A549 (cell line): ENCODE measurements around the gene CHP2.

Source experiments
- JUN ChIP-seq, 2 experiments: fragments of >200 bp; sonication (Bioruptor Twin); formaldehyde crosslinking; IDR thresholded peaks; 2 replicates in 1 of 2; 3 replicates in 1 of 2; pipeline ENCODE4 v1.6.1; 2016 to 2017
- MAFK ChIP-seq: fragments of 450-650 bp; IDR thresholded peaks from 2 replicates; pipeline ENCODE4 v1.6.1; 2014; ENCODE audit not compliant: partially characterized antibody
- RFX5 ChIP-seq: fragments of 450-650 bp; IDR thresholded peaks from 2 replicates; pipeline ENCODE4 v1.7.1; 2014; ENCODE audit warnings: antibody characterized with exemption, mild to moderate bottlenecking, moderate library complexity
- TF ChIP-seq, protein P1 (sequence below): IDR thresholded peaks from 2 replicates; pipeline ENCODE4 v1.6.1; 2012

DNA sequence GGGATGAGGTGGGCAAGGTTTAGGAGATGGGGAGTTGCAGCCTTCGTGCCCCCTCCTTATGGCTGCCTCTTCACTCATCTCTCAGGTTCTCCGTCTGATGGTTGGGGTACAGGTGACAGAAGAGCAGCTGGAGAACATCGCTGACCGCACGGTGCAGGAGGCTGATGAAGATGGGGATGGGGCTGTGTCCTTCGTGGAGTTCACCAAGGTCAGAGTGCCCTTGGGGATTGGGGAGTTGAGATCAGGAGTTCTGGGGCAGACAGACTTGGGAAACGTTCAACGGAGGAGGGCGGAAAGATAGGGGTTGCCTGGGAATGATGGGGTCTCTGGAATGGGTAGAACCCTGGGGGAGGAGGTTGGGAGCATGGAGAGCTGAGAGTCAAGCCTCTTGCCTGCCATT lies 2.3 kb downstream of the CHP2 start:
- TF ChIP-seq RFX5 (no peak), MAFK (no peak), JUN (IDR thresholded peaks at IDR 0.05) (no peak)
- TF ChIP-seq, protein P1, sequence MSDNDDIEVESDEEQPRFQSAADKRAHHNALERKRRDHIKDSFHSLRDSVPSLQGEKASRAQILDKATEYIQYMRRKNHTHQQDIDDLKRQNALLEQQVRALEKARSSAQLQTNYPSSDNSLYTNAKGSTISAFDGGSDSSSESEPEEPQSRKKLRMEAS = no peak
